CD4-positive, alpha-beta T cell (primary cell): ENCODE results near the gene TLCD5. TPM values are rescaled to one million over a fixed set of nuclear protein-coding genes. Genes with fewer than 3 reads are reported as not detected.

Experiments used
- ATAC-seq: fragments of 200-7000 bp; cut with Tn5 transposase; one replicate; pipeline ENCODE4 v1.10.0; 2022; ENCODE audit warnings: mild to moderate bottlenecking; ENCODE audit not compliant: poor library complexity
- CTCF ChIA-PET: fragments of 350-600 bp; sonication (Branson Sonifier 250); formaldehyde crosslinking; loops from one replicate; lab custom pipeline; 2021; ENCODE audit warnings: antibody characterized with exemption, inconsistent platforms; lab: Charles Lee
- POLR2A ChIA-PET: fragments of 350-600 bp; sonication (Branson Sonifier 250); formaldehyde crosslinking; loops from one replicate; lab custom pipeline; 2021; ENCODE audit warnings: antibody characterized with exemption, inconsistent platforms; lab: Charles Lee
- DNase-seq, 14 experiments: peaks; one replicate each; pipeline ENCODE4 v3.0.0-alpha.2; 2013 to 2020; ENCODE audit warnings: mixed read lengths in 2 of 14
- H3K27ac ChIP-seq, 2 donors: one replicate each; pipeline versions ENCODE4 v1.5.1 to v1.7.0; 2013; ENCODE audit warnings: low read length in 2 of 2, low read depth in 1 of 2, mild to moderate bottlenecking in 1 of 2
- H3K27me3 ChIP-seq, 2 experiments: 1 replicate in 1 of 2; 2 replicates in 1 of 2; pipeline versions ENCODE4 v1.6.1 to v1.7.0; 2013; ENCODE audit warnings: low read length in 2 of 2, control low read depth in 1 of 2, mild to moderate bottlenecking in 1 of 2, moderate library complexity in 1 of 2; ENCODE audit not compliant: insufficient read depth in 2 of 2, control insufficient read depth in 1 of 2
- H3K36me3 ChIP-seq: one replicate; pipeline ENCODE4 v1.6.1; 2013; ENCODE audit warnings: low read length, control low read depth; ENCODE audit not compliant: insufficient read depth
- H3K4me1 ChIP-seq: one replicate; pipeline ENCODE4 v1.6.1; 2013; ENCODE audit warnings: low read length, control low read depth; ENCODE audit not compliant: insufficient read depth
- H3K4me3 ChIP-seq: one replicate; pipeline ENCODE4 v1.5.1; 2013; ENCODE audit warnings: mild to moderate bottlenecking, low read length, moderate library complexity
- H3K9me3 ChIP-seq, 2 experiments: 1 replicate in 1 of 2; 2 replicates in 1 of 2; pipeline versions ENCODE4 v1.6.1 to v1.7.0; 2013; ENCODE audit warnings: low read length in 2 of 2, mild to moderate bottlenecking in 2 of 2, control low read depth in 1 of 2, moderate library complexity in 1 of 2; ENCODE audit not compliant: control insufficient read depth in 1 of 2, insufficient read depth in 1 of 2
- H3K27ac Mint-ChIP-seq: one replicate; pipeline ENCODE4 v1.8.0; 2020; ENCODE audit warnings: mixed read lengths
- H3K27me3 Mint-ChIP-seq: one replicate; pipeline ENCODE4 v1.8.0; 2021; ENCODE audit warnings: mixed read lengths
- H3K36me3 Mint-ChIP-seq: one replicate; pipeline ENCODE4 v1.8.0; 2021; ENCODE audit warnings: low read depth, mixed read lengths
- H3K4me1 Mint-ChIP-seq: one replicate; pipeline ENCODE4 v1.8.0; 2021; ENCODE audit warnings: low read depth, mixed read lengths
- H3K4me3 Mint-ChIP-seq: one replicate; pipeline ENCODE4 v1.8.0; 2020; ENCODE audit warnings: mild to moderate bottlenecking, mixed read lengths
- H3K9me3 Mint-ChIP-seq: one replicate; pipeline ENCODE4 v1.8.0; 2020; ENCODE audit warnings: mixed read lengths
- intact Hi-C, 2 experiments: fragments of 100-400 bp; cut with DNase I in 1 of 2; cut with micrococcal nuclease in 1 of 2; formaldehyde crosslinking; loops; one replicate each; pipeline versions ENCODE4 v1.15.1 to v1.9.0; 2023 to 2025; cut with DNase I, micrococcal nuclease
- total RNA-seq, 174 experiments: library from RNA in 2 of 174; stranded (reverse) in 2 of 174; gene quantifications; one replicate each; pipeline ENCODE4 v1.2.3 and lab custom pipeline; 2021 to 2026
- TF ChIP-seq, protein P1 (sequence below): fragments of 200-600 bp; IDR thresholded peaks from one replicate; pipeline ENCODE4 v1.8.0; 2022; ENCODE audit warnings: antibody characterized with exemption, mild to moderate bottlenecking

Gene TLCD5
- total RNA-seq, 2 experiments from 2014 or later: not detected

DNA sequence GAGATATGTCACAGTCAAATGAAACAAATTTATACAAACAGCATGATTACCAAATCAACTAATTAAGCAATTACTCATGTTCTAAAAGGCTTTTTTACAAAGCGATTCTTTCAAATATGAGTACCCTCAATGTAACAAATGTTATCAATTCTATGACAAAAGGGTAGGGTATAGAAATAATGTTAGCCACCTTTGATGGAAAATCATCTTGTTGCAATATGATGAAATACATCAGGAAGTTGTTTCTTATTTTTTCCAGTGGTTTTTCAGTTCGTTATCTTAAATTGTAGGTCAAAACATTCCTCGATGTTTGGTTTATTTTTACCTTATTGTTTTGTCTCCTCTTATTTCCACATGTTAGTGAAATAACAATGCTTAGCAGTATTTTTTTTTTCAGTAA lies 17.6 kb downstream of the TLCD5 start:
- no peak overlapping the region for H3K27ac ChIP-seq
- H3K4me1 Mint-ChIP-seq: peaks cover 37% of the 10 kb centered on the region
- POLR2A ChIA-PET: no interaction called here
- no peaks in the 10 kb centered on the region for H3K36me3 ChIP-seq
- peaks cover 79% of the 10 kb centered on the region for H3K27me3 Mint-ChIP-seq
- TF ChIP-seq, protein P1, sequence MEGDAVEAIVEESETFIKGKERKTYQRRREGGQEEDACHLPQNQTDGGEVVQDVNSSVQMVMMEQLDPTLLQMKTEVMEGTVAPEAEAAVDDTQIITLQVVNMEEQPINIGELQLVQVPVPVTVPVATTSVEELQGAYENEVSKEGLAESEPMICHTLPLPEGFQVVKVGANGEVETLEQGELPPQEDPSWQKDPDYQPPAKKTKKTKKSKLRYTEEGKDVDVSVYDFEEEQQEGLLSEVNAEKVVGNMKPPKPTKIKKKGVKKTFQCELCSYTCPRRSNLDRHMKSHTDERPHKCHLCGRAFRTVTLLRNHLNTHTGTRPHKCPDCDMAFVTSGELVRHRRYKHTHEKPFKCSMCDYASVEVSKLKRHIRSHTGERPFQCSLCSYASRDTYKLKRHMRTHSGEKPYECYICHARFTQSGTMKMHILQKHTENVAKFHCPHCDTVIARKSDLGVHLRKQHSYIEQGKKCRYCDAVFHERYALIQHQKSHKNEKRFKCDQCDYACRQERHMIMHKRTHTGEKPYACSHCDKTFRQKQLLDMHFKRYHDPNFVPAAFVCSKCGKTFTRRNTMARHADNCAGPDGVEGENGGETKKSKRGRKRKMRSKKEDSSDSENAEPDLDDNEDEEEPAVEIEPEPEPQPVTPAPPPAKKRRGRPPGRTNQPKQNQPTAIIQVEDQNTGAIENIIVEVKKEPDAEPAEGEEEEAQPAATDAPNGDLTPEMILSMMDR: no peak
- peaks cover 24% of the 10 kb centered on the region for H3K4me1 ChIP-seq
- ATAC-seq (no peak), DNase-seq (no peak)
- intact Hi-C loops: no loop called here
- CTCF ChIA-PET: no interaction called here
- no peaks in the 10 kb centered on the region for H3K9me3 Mint-ChIP-seq
- H3K27me3 ChIP-seq: peaks cover 26 to 81% of the 10 kb centered on the region in 2 experiments
- H3K4me3 Mint-ChIP-seq: no peak overlapping the region
- peaks cover 3% of the 10 kb centered on the region for H3K36me3 Mint-ChIP-seq
- no peak overlapping the region for H3K27ac Mint-ChIP-seq
- H3K4me3 ChIP-seq: no peak overlapping the region
- H3K9me3 ChIP-seq: peaks cover 0 to 9% of the 10 kb centered on the region in 2 experiments

DNA sequence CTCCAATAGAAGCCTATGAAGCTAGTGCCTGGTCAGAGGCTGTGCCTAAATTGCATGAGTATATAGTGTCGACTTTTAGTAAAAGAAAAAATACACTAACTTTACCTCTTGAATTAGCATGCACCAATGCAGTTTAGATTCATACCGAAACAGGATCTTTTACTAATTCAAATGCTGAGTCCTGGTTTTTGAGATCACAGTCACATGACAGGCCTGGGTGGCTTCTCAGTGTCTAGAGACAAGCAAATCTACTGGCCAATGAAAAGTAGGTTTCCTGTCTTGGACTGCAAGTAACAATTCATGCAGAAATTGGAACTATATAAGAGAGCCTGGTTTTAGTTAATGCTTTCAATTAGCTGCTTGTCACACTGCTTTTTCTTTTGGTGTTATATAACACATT lies 18.3 kb downstream of the TLCD5 start:
- CTCF ChIA-PET: interaction anchor here (0.5 to 1.0 kb wide), 2 partner anchors 9 to 699 kb away, joined by 3 to 4 read pairs; no protein-coding TSS in a partner anchor
- POLR2A ChIA-PET: no interaction called here
- peaks cover 74% of the 10 kb centered on the region for H3K27me3 Mint-ChIP-seq

DNA sequence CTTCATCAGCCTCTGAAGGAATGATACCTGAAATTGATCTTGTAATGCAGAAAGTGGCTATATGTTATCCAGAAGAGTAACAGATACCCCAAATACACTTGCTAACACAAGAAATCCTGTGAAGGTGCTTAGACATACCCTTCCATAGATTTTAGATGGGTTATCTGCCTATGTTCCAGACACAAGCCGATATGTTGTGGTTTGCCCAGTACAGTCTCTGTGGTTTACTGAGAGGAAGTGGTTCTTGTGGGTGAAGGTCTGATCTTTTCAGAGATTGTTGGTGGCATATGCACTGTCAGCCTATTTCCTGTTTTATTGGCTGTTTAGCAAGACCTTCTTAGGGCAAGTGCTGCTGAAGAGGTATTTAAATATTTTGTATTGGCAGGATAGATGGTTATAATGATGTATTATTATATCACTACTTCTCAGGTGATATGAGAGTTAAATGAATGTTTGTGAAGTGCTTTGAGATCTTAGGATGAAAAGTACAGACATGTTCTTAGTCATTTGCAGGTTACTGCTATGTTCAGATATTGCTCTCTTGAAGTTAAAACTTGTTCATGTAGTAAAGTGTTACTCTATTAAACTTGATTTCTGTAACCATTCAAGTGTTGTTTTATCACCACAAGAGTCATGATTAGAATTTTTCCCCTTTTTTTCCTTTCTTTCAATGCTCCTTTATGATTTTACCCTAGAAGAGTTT lies 19.4 kb downstream of the TLCD5 start:
- intact Hi-C loops: loop anchor here in 1 of 2 experiments (1.0 kb wide), 1 partner anchor 9 kb away; no protein-coding TSS in a partner anchor
- POLR2A ChIA-PET: no interaction called here

More for the DNA sequence above, 18.3 kb downstream of the TLCD5 start:
- H3K27me3 ChIP-seq: peaks cover 26 to 80% of the 10 kb centered on the region in 2 experiments
- Mint-ChIP-seq H3K4me3 (no peak overlapping the region), H3K4me1 (peaks cover 32% of the 10 kb centered on the region), H3K9me3 (no peaks in the 10 kb centered on the region), H3K27ac (no peak overlapping the region), H3K36me3 (peaks cover 3% of the 10 kb centered on the region)
- ATAC-seq: no peak
- no peaks in the 10 kb centered on the region for H3K36me3 ChIP-seq
- peaks cover 0 to 9% of the 10 kb centered on the region in 2 experiments for H3K9me3 ChIP-seq
- TF ChIP-seq, protein P1: no peak
- H3K4me1 ChIP-seq: peaks cover 24% of the 10 kb centered on the region
- DNase-seq: no peak
- H3K27ac ChIP-seq: no peak overlapping the region
- intact Hi-C loops: no loop called here
- H3K4me3 ChIP-seq: no peak overlapping the region

More for the DNA sequence above, 19.4 kb downstream of the TLCD5 start:
- Mint-ChIP-seq H3K9me3 (no peaks in the 10 kb centered on the region), H3K27me3 (peaks cover 74% of the 10 kb centered on the region), H3K4me3 (peak overlapping the region; percentile 59), H3K27ac (peak overlapping the region; percentile 25), H3K4me1 (peaks cover 28% of the 10 kb centered on the region), H3K36me3 (peaks cover 3% of the 10 kb centered on the region)
- Histone ChIP-seq H3K27ac (no peak overlapping the region), H3K4me3 (no peak overlapping the region), H3K9me3 (peaks cover 0 to 9% of the 10 kb centered on the region in 2 experiments), H3K4me1 (peaks cover 22% of the 10 kb centered on the region), H3K36me3 (no peaks in the 10 kb centered on the region), H3K27me3 (peaks cover 22 to 79% of the 10 kb centered on the region in 2 experiments)
- ATAC-seq (peak; percentile 82), DNase-seq (peak in 8 of 14 experiments; percentile 30 to 86 (median 54))
- CTCF ChIA-PET: no interaction called here
- TF ChIP-seq, protein P1: no peak
